ENCODE data around the gene OTUB2. TPM values are rescaled to one million over a fixed set of nuclear protein-coding genes. Genes with fewer than 3 reads are reported as not detected.

The OTUB2 gene
- total RNA-seq, 4 donors from 2014 or later, result 0.11 TPM; not detected in 3

- H3K4me1 ChIP-seq, result peaks cover 0 to 6% of the 10 kb centered on the region in 2 donors
These were observed 14.3 kb upstream of the OTUB2 start for GRCh38 chr14:94011795-94012194.

GRCh38 chr14:94014382-94014781 is 11.8 kb upstream of the OTUB2 start:
- H3K36me3 ChIP-seq, result no peaks in the 10 kb centered on the region
- intact Hi-C loops (cut with DNase I; ENCODE audit: low total_unique reads) (no loop called here), in situ Hi-C loops (cut with MboI; ENCODE audit: low sequenced_read_pairs in 4 of 4) (no loop called here)
- DNase-seq (no peak), ATAC-seq (no peak)
- no peaks in the 10 kb centered on the region for H3K27me3 ChIP-seq
- no peaks in the 10 kb centered on the region for H3K9me3 ChIP-seq
- TF ChIP-seq, protein P1, sequence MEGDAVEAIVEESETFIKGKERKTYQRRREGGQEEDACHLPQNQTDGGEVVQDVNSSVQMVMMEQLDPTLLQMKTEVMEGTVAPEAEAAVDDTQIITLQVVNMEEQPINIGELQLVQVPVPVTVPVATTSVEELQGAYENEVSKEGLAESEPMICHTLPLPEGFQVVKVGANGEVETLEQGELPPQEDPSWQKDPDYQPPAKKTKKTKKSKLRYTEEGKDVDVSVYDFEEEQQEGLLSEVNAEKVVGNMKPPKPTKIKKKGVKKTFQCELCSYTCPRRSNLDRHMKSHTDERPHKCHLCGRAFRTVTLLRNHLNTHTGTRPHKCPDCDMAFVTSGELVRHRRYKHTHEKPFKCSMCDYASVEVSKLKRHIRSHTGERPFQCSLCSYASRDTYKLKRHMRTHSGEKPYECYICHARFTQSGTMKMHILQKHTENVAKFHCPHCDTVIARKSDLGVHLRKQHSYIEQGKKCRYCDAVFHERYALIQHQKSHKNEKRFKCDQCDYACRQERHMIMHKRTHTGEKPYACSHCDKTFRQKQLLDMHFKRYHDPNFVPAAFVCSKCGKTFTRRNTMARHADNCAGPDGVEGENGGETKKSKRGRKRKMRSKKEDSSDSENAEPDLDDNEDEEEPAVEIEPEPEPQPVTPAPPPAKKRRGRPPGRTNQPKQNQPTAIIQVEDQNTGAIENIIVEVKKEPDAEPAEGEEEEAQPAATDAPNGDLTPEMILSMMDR (IDR thresholded peaks at IDR 0.05 in 4 of 5, conservative IDR thresholded peaks at IDR 0.05 in 1 of 5), result no peak
- TF ChIP-seq POLR2A (IDR thresholded peaks at IDR 0.05), result no peak
- H3K27ac ChIP-seq, result no peak overlapping the region
- H3K4me3 ChIP-seq, result no peak overlapping the region
- peaks cover 0 to 10% of the 10 kb centered on the region in 2 donors for H3K4me1 ChIP-seq

More at GRCh38 chr14:94011795-94012194, 14.3 kb upstream of the OTUB2 start:
- H3K4me3 ChIP-seq, result no peak overlapping the region
- DNase-seq (no peak), ATAC-seq (no peak)
- no peaks in the 10 kb centered on the region for H3K36me3 ChIP-seq
- TF ChIP-seq POLR2A (IDR thresholded peaks at IDR 0.05), result no peak
- TF ChIP-seq, protein P1 (IDR thresholded peaks at IDR 0.05 in 4 of 5, conservative IDR thresholded peaks at IDR 0.05 in 1 of 5), result no peak
- in situ Hi-C loops (cut with MboI; ENCODE audit: low sequenced_read_pairs in 4 of 4), result no loop called here
- H3K27me3 ChIP-seq, result no peaks in the 10 kb centered on the region
- no peak overlapping the region for H3K27ac ChIP-seq
- intact Hi-C loops (cut with DNase I; ENCODE audit: low total_unique reads), result no loop called here
- no peaks in the 10 kb centered on the region for H3K9me3 ChIP-seq

GRCh38 chr14:94015223-94015622 is 10.9 kb upstream of the OTUB2 start:
- Histone ChIP-seq H3K9me3 (no peaks in the 10 kb centered on the region), H3K27ac (no peak overlapping the region), H3K4me3 (no peak overlapping the region), H3K36me3 (no peaks in the 10 kb centered on the region), H3K4me1 (peaks cover 0 to 4% of the 10 kb centered on the region in 2 donors), H3K27me3 (no peaks in the 10 kb centered on the region)
- in situ Hi-C loops (cut with MboI; ENCODE audit: low sequenced_read_pairs in 4 of 4), result no loop called here
- no peak for DNase-seq
- no peak for ATAC-seq
- intact Hi-C loops (cut with DNase I; ENCODE audit: low total_unique reads), result no loop called here
- TF ChIP-seq, protein P1 (IDR thresholded peaks at IDR 0.05 in 4 of 5, conservative IDR thresholded peaks at IDR 0.05 in 1 of 5), result no peak
- no peak for TF ChIP-seq POLR2A (IDR thresholded peaks at IDR 0.05)

- intact Hi-C loops (cut with DNase I; ENCODE audit: low total_unique reads), result no loop called here
- peaks cover 0 to 4% of the 10 kb centered on the region in 2 donors for H3K4me1 ChIP-seq
- in situ Hi-C loops (cut with MboI; ENCODE audit: low sequenced_read_pairs in 4 of 4), result no loop called here
- no peak overlapping the region for H3K27ac ChIP-seq
- no peaks in the 10 kb centered on the region for H3K36me3 ChIP-seq
- DNase-seq (no peak), ATAC-seq (no peak)
- no peak overlapping the region for H3K4me3 ChIP-seq
- TF ChIP-seq, protein P1 (IDR thresholded peaks at IDR 0.05 in 4 of 5, conservative IDR thresholded peaks at IDR 0.05 in 1 of 5), result no peak
- no peak for TF ChIP-seq POLR2A (IDR thresholded peaks at IDR 0.05)
- no peaks in the 10 kb centered on the region for H3K9me3 ChIP-seq
- no peaks in the 10 kb centered on the region for H3K27me3 ChIP-seq
These were observed 9.6 kb upstream of the OTUB2 start for GRCh38 chr14:94016446-94016976.

DNA sequence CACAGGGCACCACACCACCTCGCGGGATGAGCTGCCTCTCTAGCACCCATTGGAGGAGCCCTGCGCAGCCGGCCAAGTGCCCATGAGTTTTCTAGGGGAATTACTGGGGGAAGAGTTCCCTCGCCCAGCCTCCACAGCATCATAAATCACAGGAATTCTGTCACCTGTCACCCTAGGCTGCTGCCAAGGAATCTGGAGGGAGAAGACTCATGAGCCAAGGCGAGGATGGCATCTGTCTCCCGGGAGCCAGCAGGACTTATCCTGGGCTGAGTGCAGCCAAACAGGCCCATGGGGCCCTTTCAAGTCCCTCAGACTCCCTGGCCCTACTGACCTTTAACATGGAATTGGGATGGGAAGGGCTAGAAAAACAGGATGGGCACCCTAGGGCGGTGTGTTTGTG is 7.8 kb upstream of the OTUB2 start:
- Histone ChIP-seq H3K9me3 (no peaks in the 10 kb centered on the region), H3K27me3 (no peaks in the 10 kb centered on the region), H3K27ac (no peak overlapping the region), H3K36me3 (no peaks in the 10 kb centered on the region), H3K4me3 (no peak overlapping the region), H3K4me1 (peaks cover 0 to 4% of the 10 kb centered on the region in 2 donors)
- TF ChIP-seq POLR2A (IDR thresholded peaks at IDR 0.05), result no peak
- TF ChIP-seq, protein P1 (IDR thresholded peaks at IDR 0.05 in 4 of 5, conservative IDR thresholded peaks at IDR 0.05 in 1 of 5), result no peak
- intact Hi-C loops (cut with DNase I; ENCODE audit: low total_unique reads) (no loop called here), in situ Hi-C loops (cut with MboI; ENCODE audit: low sequenced_read_pairs in 4 of 4) (no loop called here)
- DNase-seq (no peak), ATAC-seq (peak in 1 of 2 donors; percentile 56)
